ENCODE data around the gene TNS3. TPM values are rescaled to one million over a fixed set of nuclear protein-coding genes. Genes with fewer than 3 reads are reported as not detected.
"Not testable (repeated sequence)": the region's sequence is repeated elsewhere in the genome, so short reads cannot be mapped to it uniquely, and the experiment has no call there.

Gene TNS3
- total RNA-seq, 1 donor from 2014 or later: 210 TPM

DNA sequence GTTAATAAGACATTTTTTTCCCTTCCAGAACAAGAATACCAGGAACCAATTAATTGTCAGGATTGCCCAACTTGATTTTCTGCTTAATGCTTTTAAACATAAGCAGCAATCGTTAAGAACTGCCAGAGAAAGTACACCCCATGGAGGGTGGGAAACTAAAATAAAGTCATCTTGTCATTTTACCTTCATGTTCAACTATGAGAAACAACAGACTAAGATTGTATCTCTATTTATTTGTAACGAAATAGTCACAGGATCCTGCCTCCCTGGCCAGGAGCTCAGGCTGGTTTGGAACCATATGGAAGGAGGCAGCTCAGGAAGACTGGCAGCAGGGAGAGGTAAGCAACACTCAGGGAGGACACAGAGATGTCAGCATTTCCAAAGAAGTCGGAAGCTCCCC lies 129.6 kb downstream of the TNS3 start:
- DNase-seq (ENCODE audit: low read depth): no peak

DNA sequence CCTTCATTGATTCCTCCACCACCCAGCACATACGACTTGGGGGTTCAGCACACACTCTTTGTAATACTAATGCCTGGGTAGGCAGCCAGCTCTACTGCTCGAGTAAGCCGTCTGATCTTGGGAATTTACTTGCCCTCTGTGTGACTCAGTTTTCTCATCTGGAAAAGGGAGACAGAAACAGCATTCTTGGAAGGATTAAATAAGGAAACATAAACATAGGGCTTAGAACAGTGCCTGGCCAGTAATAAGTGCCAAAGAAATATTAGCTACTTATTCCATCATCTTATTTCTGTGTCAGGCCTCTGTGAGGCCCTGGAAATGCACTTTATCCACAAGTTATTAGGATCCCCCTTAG lies 130.1 kb downstream of the TNS3 start:
- peak; percentile 53 for DNase-seq (ENCODE audit: low read depth)

DNA sequence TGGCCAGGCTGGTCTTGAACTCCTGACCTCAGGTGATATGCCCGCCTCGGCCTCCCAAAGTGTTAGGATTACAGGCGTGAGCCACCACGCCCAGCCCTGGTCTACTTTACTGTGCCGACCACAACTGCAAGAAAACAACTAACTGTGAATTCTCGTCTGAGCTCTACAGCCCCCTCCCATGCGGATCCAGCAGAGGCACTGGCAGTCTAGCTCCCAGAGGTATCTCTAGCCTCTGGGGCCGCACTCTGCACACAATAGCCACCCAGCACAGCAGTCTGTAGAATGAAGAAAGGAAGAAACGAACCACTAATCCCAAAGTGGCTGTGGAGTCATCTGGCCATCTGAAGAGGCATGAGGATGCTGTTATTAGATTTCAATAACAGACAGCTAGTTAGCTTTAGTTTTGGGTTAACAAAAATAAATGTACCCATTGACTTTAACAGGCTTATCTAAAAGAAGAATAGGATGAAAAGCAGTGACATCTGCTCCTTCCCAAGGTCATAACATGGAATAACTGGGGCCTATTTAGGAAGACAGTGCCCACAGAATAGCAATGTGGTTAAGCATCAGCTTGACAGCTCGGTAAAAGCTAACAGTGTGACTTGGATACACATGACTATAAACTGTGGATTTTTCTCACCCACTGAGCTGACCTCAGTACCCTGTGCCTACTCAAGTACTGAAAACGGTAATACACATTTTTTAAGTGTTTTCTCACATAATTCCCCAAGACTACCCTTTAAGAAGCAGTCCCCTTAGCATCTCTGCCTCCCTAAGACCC lies 131.9 kb downstream of the TNS3 start:
- DNase-seq (ENCODE audit: low read depth): peak; percentile 87

DNA sequence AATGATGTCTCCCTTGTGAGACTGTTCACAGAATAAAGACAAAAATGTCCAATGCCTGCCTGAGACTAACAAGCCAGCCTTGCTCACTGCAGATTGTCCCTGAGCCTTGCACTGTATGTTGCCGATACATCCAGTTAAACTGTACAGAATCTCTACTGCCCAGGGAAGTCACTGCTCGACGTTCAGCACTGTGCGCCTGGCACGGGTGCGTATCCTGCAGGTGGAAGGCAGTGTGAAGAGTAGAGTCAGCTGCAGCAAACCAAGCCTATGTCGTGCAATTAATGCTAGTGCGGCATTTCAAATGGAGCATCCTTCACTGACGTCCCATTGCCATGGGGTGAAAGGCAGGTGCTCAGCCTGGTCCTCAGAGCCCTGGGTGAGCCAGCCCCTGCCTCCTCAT lies 132.9 kb downstream of the TNS3 start:
- no peak for DNase-seq (ENCODE audit: low read depth)

DNA sequence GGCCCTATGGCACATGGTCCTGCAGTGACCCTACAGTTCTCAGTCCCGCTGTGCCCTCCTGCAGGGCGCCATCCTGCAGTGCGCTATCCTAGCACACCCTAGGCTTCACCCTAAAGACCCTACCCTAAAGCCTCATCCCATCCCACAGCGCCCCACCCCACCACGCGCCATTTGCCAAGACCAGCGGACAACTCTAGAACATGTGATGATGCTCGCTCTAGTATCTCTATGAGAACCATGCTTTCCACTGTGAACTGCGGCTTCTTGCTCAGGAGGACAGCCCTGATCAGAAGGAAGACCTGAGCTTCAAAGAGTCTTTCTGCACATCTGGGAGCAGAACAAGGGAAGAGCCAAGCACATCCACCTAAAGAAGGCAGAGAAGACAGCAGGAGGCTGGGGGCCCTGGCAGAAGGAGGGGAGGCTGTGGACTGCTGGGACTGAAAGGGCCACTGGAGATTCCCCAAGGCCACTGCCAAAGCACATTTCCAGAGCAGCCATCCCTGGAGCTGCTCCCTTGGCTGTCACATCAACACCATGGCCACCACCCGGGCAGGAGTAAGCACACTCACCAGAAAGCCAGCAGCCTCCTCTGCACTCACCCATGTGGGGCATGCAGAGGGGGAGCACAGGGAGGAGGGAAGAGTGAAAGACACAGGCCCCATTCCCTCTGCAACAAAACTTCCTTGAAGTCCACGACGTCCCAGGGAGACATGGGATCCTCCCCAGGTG lies 134.1 kb downstream of the TNS3 start:
- DNase-seq (ENCODE audit: low read depth): no peak

DNA sequence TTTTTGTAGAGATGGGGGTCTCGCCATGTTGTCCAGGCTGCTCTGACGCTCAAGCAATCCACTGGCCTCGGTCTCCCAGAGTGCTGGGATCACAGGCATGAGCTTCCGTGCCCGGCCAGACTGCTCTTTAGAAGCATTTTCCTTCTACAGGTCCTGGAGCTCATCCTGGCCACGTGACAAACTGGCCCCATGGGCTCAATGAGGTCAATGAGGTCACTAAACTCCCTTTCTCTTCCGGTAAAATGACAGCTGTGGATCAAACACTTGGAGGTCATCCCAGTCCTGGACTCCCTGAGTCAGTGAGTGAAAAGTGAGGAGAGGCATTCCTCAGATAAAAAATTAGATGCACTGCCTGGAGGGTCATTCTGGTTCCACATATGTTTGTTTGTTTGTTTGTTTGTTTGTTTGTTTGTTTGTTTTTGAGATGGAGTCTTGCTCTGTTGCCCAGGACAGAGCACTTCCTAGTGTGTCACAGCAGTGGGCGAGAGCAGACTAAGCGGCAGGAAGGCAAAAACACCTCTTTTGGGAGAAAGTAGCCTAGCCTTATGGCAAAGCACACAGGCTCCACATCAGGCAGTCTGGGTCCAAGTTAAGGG lies 134.9 kb downstream of the TNS3 start:
- DNase-seq (ENCODE audit: low read depth): no peak

DNA sequence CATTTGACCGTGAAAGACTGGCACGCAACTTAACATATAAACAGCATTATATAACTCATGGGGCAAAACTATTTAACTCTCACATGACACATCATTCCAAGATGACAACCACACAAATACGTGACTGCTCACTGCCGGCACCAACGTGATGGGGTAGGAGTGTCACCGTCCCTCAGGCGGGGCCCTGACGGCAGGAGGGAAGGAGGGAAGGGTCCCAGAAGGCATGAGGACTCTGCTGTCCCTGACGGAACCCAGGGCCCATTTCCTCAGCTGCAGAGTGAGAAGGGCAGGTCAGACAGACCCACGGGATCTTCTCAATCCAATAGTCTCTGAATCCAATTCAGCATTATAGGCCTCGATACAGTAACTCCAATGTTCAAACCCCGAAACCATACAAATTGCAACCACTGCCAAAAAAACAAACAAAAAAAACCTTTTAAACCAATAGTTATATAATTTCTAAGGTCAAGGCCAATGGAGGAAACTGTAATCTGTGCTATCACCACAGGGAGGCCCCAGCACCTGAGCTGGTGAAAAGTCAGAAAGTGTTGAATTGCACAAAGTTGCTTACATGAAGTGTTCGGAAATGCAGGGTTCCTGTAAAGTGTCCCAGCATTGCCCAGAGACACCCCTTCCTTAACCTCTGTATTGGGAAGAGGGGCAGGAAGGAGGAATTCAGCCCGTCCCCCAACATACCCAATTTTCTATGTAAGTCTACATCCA lies 137.4 kb downstream of the TNS3 start:
- no peak for DNase-seq (ENCODE audit: low read depth)

DNA sequence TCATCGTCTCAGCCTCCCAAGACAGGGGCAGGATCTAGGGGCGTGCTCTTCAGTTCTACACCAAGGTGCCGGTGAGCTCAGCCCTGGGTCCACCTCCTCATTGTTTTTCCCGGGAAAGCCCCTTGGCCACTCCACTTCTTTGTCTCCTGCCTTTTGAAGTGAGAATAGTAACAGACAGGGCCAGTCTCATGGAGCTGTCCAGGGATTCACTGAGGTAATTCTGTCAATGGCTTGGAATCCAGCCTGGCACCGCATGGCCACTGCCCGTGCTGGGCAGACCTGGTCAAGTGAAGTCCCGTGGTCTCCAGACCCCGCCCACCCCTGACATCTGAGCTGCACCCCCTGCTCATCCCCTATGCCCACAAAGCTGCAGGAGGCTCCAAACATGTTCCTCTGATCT lies 138.9 kb downstream of the TNS3 start:
- no peak for DNase-seq (ENCODE audit: low read depth)

DNA sequence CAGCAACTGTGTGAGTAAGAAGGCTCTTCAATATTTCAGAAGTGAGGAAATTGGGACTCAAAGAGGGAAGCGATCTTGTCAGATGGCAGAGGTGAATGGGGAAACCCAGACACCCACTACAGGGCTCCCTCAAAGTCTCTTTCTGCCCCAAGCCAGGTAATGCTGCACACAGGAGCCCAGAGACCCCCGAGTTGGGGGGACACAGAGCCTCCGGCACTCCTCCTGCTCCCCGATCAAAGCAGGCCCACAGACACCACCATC lies 139.4 kb downstream of the TNS3 start:
- no peak for DNase-seq (ENCODE audit: low read depth)

DNA sequence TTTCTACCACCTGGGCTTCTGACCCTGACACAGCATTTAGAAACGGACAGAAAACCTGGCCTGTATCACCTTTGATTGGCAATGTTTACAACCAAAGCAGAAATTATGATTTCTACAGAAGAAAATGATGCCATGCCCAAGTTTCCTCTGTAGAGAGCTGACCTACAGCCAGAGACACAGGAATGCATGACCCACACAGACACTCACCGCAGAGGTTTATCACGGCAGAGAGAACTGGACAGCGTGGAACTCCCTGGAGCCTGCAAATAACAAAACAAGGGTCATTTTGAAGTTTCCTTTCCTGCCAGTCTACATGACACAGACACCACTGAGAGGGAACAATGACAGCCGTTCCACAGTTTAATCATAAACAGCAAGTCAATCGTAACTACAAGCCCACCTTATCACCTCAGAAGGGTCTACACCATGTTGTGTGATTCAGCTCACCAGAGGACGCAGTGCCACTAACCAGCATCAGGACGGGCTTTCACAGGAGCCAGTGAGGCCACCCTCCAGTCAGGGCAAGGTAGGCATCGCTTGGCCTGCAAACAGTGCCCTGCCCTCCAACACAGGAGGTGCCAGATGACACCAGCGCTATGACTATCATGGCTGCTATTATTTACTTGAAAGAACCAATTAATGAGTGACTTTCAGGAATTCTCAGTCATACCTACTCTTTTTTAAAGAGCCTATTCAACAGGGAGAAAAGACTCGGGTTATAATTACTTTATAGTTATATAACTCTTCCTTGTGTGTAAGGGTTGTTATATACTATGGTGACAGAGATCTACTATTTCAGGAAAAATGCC lies 139.9 kb downstream of the TNS3 start:
- peak; percentile 64 for DNase-seq (ENCODE audit: low read depth)

DNA sequence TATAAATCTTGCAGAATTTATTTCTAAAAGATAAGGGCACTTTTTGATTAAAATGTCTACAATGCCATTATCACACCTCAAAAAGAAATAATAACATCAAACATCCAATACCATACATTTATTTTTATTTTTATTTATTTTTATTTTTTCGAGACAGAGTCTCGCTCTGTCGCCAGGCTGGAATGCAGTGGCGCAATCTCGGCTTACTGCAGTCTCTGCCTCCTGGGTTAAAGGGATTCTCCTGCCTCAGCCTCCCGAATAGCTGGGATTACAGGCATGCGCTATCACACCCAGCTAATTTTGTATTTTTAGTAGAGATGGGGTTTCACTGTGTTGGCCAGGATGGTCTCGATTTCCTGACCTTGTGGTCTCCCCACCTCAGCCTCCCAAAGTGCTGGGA lies 140.9 kb downstream of the TNS3 start:
- not testable (repeated sequence) for DNase-seq (ENCODE audit: low read depth)

DNA sequence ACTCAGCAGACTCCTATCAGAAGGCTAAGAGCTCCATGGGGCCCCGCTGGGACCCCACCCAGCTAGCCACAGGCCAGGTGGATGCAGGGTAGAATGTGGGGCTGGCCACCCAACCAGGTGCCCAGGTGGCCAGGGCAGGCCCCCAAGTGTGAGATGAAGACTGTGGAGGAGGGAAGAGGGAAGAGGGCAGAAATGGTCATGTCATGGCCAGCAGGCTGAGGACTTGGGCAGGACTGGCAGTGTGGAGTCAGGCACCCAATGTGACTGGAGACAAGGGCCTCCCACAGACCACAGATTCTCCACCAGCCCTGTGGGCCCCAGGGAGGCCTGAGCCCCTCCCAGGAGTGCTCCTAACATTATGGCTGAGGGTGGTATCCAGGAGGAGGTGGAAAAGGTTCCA lies 141.6 kb downstream of the TNS3 start:
- no peak for DNase-seq (ENCODE audit: low read depth)

DNA sequence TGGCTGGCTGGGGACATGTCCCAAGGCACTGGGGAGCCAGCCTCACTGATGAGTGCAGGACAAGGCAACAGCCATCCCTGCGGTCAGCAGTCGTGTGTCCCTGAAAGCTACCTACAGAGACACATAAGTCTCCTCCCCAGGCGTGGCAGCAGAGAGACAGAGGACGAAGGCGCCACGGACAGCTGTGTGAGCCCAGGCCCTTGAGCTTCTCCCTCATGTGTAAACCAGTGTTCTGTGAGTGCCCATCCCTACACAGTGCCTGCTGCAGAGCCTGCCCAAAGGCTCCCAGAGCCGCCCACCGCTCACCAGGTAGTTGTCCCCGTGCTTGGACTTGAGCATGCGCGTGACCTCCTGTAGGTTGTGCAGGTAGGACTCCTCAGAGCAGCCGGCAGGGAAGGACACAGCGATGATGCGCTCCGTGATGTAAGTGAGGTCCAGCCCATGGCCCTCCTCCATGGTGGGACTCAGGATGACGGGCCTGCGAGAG lies 142.7 kb downstream of the TNS3 start:
- no peak for DNase-seq (ENCODE audit: low read depth)

DNA sequence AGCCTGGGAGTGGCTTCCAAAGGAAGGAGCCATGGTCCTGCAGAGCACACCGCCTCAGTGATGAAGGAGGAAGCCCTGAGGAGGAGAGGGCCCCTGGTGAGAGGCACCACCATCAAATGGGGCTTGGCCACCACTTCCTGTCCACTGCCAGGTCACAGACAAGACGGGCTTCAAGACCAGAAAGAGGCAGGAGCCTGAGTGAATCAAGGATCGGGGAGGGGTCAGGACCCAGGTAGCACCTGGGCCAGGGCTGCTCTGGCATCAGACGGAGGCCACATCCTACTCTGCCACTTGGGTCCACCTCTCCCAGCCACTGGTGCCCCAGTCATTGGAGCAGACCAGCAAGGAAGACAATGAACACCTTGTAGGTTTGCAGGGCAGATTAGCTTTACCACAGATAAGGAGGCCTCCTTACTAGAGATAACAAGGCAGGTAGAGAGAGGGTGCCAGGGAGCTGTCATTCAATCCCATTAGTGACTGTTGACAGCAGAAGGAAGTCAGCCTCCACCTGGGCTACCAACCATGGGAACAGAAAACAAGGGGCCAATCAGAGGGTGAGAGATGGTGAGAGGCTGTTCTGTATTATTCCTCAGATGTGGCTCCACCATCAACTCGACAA lies 143.4 kb downstream of the TNS3 start:
- no peak for DNase-seq (ENCODE audit: low read depth)

DNA sequence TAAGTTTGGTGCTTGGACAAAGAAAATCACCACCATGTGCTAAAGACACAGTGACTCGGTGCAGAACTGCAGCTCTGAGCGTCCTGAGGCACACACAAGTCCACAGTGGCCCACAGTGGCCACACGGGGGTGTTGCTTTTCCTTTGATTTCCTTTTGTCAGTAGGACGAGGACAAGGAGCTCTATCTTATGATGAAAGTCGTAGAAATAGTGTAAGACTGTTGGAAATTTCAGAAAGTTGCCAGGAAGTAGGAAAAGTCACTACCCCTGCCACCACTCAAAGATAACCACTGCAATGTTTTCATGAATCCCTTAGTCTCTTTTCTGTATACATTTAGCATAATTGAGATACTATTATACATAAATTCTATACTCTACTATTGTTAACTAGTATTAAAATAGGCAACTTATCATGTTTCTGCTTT lies 146.0 kb downstream of the TNS3 start:
- DNase-seq (ENCODE audit: low read depth): peak; percentile 75

DNA sequence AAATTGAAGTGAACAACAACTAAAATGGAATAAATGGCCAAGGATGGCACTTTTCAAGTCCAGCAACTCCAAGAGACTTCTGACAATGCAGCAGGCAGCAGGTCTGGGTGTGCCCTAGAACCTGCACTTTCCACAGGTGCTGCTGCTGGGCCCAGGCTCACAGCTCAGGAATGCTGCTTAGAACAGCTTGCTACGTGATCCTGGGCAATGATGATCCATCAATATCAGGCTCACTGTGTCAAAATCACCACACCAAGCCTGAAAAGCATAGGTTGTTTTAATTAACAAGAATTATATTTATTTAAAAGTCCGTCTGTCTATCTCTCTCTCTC lies 148.4 kb downstream of the TNS3 start:
- DNase-seq (ENCODE audit: low read depth): no peak

DNA sequence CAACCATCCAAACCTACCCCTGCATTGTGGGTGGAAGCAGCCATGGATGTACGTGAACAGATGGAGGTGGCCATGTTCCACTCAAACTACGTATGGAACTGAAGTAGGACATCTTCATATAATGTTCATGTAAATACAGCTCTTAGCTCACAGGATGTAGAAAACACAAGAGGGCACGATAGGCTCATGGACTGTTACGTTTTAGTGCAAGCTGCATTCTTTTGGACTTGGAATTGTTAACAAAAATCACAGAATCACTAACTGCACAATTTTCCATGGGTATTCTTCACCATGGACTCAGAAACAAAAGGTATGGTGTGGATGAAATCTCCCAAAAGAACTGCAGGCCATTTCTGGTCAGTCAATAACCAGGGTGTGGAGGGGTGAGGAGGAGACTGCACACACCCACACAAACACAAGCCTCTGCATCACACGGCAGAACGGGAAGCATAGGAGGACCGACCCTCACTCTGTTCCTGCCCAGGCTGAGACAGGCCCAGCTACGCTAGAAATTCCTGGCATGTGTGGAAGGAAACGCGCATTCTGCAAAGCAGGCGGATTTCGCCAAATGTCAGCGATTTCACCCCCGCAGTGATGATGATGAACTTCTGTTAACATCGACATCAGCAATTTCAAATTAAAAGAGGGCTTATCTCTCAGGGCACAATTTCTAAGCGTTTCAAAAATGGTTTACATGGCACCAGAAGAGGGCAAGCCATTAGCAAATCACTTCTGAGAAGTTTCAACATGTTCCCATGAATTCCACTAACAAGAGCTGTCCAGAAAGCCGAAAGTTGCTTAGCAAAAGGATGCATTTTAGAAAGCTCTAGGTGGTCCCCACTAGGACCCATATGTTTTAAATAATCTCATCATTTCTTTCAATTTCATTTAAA lies 149.0 kb downstream of the TNS3 start:
- no peak for DNase-seq (ENCODE audit: low read depth)

DNA sequence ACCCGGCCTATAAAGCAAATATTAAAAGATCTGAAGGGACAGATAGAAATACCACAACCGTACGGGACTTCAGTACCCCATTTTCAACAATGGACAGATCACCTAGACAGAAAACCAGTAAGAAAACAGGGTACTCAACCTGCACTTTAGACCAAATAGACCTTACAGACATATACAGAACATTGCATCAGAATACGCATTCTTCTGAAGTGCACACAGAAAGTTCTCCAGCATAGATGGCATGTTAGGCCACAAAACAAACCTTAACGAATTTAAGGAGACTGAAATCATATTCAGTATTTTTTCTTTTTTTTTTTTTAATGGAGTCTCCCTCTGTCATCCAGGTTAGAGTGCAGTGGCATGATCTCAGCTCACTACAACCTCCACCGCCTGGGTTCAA lies 151.5 kb downstream of the TNS3 start:
- no peak for DNase-seq (ENCODE audit: low read depth)

DNA sequence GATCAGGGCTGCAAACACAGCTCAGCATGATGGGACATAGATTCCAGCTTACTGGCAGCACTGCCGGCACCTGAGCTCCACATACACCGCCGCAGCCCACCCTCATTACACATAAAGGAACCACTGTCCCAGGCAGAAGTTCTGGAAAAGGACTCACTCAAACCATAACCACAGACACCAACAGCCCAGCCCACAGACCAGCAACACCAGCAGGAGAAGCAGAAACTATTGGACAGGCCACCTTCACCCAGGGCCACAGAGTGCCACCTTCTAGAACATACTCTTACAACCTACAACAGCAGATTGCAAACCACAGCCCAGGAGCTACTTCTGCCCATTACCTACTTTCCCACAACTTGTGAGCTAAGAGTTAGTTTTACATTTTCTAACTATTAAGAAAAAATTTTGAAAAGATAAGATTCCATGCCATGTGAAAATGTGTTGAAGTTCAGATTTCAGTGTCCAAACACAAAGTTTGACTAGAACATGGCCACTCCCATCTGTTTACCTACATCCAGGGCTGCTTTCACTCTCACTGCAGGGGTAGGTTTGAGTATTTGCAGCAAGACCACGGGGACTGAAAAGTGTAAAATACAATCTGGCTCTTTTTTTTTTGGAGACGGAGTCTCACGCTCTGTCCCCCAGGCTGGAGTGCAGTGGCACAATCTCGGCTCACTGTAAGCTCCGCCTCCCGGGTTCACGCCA lies 153.0 kb downstream of the TNS3 start:
- DNase-seq (ENCODE audit: low read depth): no peak

All from renal cortical epithelial cell (primary cell).